KOPT-K1 (cell line): ENCODE measurements around the gene HIPK3.

Experiments used
- H3K27ac ChIP-seq: fragments of 200-600 bp; sonication (generic); 2 replicates; pipeline ENCODE4 v1.5.1; 2016; ENCODE audit warnings: antibody characterized with exemption, mild to moderate bottlenecking, low read depth, low read length; ENCODE audit not compliant: poor library complexity, severe bottlenecking
- H3K36me3 ChIP-seq: fragments of 200-600 bp; sonication (generic); 2 replicates; pipeline ENCODE4 v1.5.1; 2017; ENCODE audit warnings: antibody characterized with exemption, mild to moderate bottlenecking, low read length, moderate library complexity; ENCODE audit not compliant: insufficient read depth
- H3K9me3 ChIP-seq: fragments of 200-600 bp; sonication (generic); 2 replicates; pipeline ENCODE4 v1.5.1; 2017; ENCODE audit warnings: antibody characterized with exemption, low read length, mild to moderate bottlenecking; ENCODE audit not compliant: insufficient read depth, poor library complexity, severe bottlenecking

Gene HIPK3

DNA sequence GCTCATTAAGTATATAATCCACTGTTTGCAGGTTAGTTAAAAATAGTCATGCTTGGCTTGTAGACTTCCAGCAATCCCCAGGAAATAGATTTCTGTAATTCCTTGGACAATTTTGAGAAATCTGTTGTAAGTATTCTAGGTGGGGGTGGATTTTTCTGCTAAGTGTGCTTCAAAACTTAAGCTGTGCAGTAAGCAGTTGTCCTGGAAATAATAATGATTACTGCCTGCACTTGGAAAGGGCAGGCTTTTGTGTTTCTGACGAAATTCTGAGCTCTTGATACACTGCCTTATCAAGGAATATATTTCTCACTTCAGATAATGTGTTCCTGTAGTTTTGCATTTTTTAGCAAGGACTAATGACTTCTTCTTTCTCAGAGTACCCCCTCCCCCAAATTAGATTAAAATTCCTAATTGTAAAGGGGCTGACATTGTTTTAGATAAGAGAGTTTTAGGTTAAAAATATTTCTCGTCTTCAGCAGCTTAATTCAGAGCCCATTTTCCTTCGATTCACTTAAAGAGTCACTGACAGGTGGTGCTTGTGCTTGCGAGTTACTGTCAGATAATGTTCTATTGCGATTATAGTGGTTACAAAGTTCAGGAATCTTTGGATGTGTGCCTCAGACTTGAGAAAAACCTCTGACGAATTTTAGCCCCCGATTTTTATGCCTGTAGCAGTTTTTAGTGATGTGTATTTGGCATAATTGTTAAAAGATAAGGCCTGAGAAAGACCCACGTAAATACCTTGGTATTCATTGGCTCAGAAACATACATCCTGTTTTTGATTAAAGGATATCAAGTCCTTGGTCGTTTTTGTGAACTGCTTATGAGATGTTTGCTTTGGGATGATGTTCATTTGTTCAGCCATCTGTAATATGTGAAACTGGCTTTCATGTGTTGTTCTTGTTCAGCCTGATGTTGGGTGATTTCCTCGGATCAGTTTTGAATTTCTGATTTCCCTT is 120.5 kb downstream of the HIPK3 start:
- H3K36me3 ChIP-seq, result no peaks in the 10 kb centered on the region
- no peak overlapping the region for H3K27ac ChIP-seq
- no peaks in the 10 kb centered on the region for H3K9me3 ChIP-seq

GRCh38 chr11:33379947-33380346 is 122.8 kb downstream of the HIPK3 start:
- Histone ChIP-seq H3K36me3 (no peaks in the 10 kb centered on the region), H3K9me3 (no peaks in the 10 kb centered on the region), H3K27ac (no peak overlapping the region)

- Histone ChIP-seq H3K36me3 (no peaks in the 10 kb centered on the region), H3K9me3 (peaks cover 13% of the 10 kb centered on the region), H3K27ac (no peak overlapping the region)
These were observed 126.1 kb downstream of the HIPK3 start for GRCh38 chr11:33383075-33383919.

DNA sequence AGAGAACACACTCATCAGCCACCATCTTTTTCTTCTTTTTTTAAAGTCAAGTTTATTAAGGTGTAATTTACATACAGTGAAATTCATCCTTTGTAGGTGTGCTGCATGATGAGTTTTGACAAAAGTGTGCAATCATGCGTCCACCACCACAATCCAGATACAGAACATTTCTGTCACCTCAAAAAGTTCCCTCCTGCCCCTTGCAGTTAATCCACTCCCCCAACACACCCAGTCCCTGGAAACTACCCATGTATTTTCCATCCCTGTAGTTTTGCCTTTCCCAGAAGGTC is 126.7 kb downstream of the HIPK3 start:
- H3K9me3 ChIP-seq, result peaks cover 13% of the 10 kb centered on the region
- H3K36me3 ChIP-seq, result no peaks in the 10 kb centered on the region
- no peak overlapping the region for H3K27ac ChIP-seq

GRCh38 chr11:33384220-33384619 is 127.0 kb downstream of the HIPK3 start:
- Histone ChIP-seq H3K36me3 (no peaks in the 10 kb centered on the region), H3K27ac (no peak overlapping the region), H3K9me3 (peaks cover 13% of the 10 kb centered on the region)

DNA sequence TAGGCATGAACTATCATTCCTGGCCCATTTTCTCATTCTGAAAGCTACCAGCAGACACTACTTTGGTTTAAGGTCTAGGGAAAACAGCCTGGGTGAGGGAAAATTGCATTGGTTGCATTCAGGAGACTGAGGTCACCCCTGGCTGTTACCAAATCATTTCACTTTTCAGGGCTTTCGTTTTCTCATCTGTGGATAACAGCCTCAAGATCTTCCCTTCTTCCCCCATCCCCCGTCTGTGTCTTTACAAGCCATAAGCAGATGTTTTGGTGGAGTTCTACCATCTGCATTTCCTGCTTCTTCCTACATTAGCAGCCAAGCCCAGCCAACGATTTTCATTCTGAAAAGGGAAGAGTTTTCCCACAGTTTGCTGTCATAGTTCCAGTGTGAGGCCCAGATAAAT is 130.4 kb downstream of the HIPK3 start:
- Histone ChIP-seq H3K9me3 (peaks cover 13% of the 10 kb centered on the region), H3K27ac (no peak overlapping the region)

DNA sequence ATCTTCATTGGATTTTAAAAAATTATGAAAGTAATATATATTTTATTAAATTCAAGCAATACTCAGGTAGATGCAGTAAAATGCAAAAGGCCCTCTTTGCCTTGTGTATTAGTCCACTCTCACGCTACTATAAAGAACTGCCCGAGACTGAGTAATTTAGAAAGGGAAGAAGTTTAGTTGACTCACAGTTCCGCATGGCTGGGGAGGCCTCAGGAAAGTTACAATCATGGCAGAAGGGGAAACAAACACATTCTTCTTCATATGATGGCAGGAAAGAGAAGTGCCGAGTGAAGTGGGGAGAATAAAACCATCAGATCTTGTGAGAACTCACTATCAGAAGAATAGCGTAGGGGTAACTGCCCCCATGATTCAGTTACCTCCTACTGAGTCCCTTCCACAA is 130.8 kb downstream of the HIPK3 start:
- Histone ChIP-seq H3K36me3 (no peaks in the 10 kb centered on the region), H3K27ac (no peak overlapping the region), H3K9me3 (peaks cover 13% of the 10 kb centered on the region)

More for the DNA sequence above, 130.4 kb downstream of the HIPK3 start:
- no peaks in the 10 kb centered on the region for H3K36me3 ChIP-seq

GRCh38 chr11:33388793-33389525 is 131.8 kb downstream of the HIPK3 start:
- Histone ChIP-seq H3K9me3 (peaks cover 13% of the 10 kb centered on the region), H3K27ac (no peak overlapping the region), H3K36me3 (no peaks in the 10 kb centered on the region)

GRCh38 chr11:33389635-33390034 is 132.5 kb downstream of the HIPK3 start:
- Histone ChIP-seq H3K36me3 (no peaks in the 10 kb centered on the region), H3K9me3 (peaks cover 13% of the 10 kb centered on the region), H3K27ac (no peak overlapping the region)

GRCh38 chr11:33390944-33391892 is 134.0 kb downstream of the HIPK3 start:
- H3K27ac ChIP-seq, result no peak overlapping the region
- H3K36me3 ChIP-seq, result no peaks in the 10 kb centered on the region
- peaks cover under 1% of the 10 kb centered on the region for H3K9me3 ChIP-seq

DNA sequence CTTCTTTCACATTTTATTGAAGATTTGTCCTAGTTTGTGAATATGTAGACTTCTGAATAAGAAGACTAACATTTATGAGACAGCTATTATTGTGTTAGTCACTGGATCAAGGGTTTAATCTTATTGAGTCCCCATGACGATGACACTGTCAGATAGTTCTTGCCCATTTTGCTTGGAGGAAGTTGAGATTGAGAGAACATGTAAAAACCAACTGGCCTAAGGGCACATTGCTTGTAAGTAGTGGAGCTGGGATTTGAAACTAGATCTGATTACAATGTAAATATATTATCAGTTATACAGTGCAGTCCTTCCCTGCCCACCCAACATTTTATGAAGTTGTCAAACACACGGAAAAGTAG is 134.7 kb downstream of the HIPK3 start:
- Histone ChIP-seq H3K36me3 (no peaks in the 10 kb centered on the region), H3K9me3 (no peaks in the 10 kb centered on the region), H3K27ac (no peak overlapping the region)

- Histone ChIP-seq H3K9me3 (no peaks in the 10 kb centered on the region), H3K36me3 (no peaks in the 10 kb centered on the region), H3K27ac (no peak overlapping the region)
These were observed 137.4 kb downstream of the HIPK3 start for GRCh38 chr11:33394431-33395109.

- Histone ChIP-seq H3K9me3 (no peaks in the 10 kb centered on the region), H3K36me3 (no peaks in the 10 kb centered on the region), H3K27ac (no peak overlapping the region)
These were observed 139.2 kb downstream of the HIPK3 start for GRCh38 chr11:33396361-33396760.

DNA sequence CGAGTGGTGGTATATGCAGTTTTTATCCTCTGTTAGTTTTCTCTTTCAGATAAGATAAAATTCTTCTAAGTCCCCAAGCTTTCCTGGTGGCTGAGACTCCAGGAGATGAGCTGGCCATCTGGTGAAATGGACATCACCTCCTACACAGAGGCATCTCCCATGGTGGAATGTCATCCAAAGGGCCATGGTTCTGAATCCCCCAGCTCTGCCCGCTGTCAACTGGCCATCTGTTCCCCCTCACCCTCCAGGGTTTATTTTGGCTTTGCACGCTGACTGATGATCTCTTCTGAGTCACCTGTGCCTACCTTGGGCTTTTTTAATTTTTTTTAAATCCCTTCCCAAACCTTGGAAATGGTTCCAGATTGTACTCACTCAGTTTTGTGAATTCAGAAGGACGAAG is 142.2 kb downstream of the HIPK3 start:
- H3K27ac ChIP-seq, result no peak overlapping the region
- H3K9me3 ChIP-seq, result no peaks in the 10 kb centered on the region
- no peaks in the 10 kb centered on the region for H3K36me3 ChIP-seq
